ENCODE results near the gene SUPT3H.

SUPT3H gene

DNA sequence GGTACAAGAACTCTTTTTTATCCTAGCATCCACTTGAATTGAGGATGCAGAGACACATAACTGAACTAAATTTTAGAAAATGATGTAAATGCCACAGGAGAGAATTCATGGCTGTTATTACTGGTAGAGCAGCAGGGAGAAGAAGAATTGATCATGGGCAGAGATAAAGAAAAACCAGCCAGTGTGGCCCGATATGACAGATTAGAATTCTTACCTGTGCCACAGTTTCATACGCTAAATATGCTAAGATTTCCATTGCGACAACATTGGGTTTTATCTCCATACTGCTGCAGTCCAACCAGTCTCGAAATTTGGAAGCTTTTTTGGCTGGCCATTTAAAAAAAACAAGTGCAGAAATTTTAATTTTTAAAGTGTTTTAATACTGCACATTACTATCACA is 423.5 kb downstream of the SUPT3H start:
- no peak overlapping the region for H3K4me3 ChIP-seq (ENCODE audit: low read depth, low read length)
- no peak overlapping the region for H3K27ac ChIP-seq (ENCODE audit: low read depth, low read length)
- peaks cover 7% of the 10 kb centered on the region for H3K9me3 ChIP-seq (ENCODE audit: control insufficient read depth, insufficient read depth, low read length)
- H3K36me3 ChIP-seq (ENCODE audit: control insufficient read depth, insufficient read depth, low read length), result peaks cover 6% of the 10 kb centered on the region; the same call in 1 of the 2 replicates
- H3K9ac ChIP-seq (ENCODE audit: low read depth, low read length), result no peak overlapping the region
- H3K27me3 ChIP-seq (ENCODE audit: control insufficient read depth, insufficient read depth, low read length), result no peaks in the 10 kb centered on the region
- H3K4me1 ChIP-seq (ENCODE audit: control insufficient read depth, insufficient read depth, low read length), result no peaks in the 10 kb centered on the region

DNA sequence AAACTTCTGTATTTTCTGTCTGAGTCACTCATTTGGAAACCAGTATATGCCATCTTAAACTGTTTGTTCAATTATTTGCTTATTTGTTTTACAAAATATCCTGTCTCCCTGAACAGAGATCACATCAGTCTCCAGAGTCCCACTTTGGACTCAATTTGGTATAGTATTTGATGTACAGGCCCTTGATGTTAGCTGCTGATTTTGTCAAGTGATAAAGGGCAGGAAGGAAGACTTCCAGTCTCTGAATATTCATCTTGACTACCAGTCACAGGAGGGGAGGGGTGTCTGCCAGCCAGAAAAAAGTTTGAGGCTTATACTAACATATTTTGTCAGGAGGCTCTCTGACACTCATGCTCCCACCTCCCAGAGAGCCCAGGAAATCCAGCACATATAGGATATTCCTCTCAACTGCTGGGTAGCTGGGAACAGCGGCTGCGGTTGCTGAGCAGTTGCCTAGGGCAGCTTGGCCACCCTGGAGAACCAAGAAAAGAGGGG is 426.4 kb downstream of the SUPT3H start:
- Histone ChIP-seq H3K4me3 (ENCODE audit: low read depth, low read length) (no peak overlapping the region), H3K27me3 (ENCODE audit: control insufficient read depth, insufficient read depth, low read length) (no peaks in the 10 kb centered on the region), H3K9me3 (ENCODE audit: control insufficient read depth, insufficient read depth, low read length) (peaks cover 7% of the 10 kb centered on the region), H3K4me1 (ENCODE audit: control insufficient read depth, insufficient read depth, low read length) (no peaks in the 10 kb centered on the region), H3K27ac (ENCODE audit: low read depth, low read length) (no peak overlapping the region), H3K9ac (ENCODE audit: low read depth, low read length) (no peak overlapping the region), H3K36me3 (ENCODE audit: control insufficient read depth, insufficient read depth, low read length) (peaks cover 6% of the 10 kb centered on the region; the same call in 1 of the 2 replicates)

DNA sequence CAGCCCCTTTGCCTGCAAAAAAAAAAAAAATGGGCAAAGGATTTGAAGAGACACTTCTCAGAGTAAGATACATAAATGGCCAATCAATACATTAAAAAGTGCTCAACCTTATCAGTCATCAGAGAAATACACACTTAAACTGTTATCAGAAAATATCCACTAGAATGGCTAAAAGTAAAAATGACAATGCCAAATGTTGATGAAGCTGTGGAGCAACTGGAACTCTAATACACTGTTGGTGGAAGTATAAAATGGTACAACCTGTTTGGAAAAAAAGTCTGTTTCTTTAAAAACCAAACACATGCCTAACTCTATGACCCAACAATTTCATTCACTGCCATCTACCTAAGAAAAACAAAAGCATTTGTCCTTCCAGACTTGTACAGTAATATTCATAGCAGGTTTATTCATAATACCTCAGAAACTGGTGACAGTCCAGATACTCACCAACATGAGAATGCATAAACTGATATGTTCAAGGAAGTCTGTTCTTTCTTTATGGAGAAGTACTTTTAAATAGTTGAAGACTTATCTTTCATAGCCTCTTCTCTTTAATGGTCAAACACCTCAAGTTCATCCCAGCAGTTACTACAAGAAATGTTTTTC is 428.0 kb downstream of the SUPT3H start:
- peaks cover 10% of the 10 kb centered on the region for H3K9me3 ChIP-seq (ENCODE audit: control insufficient read depth, insufficient read depth, low read length)
- H3K27ac ChIP-seq (ENCODE audit: low read depth, low read length), result no peak overlapping the region
- H3K4me3 ChIP-seq (ENCODE audit: low read depth, low read length), result no peak overlapping the region
- no peak overlapping the region for H3K9ac ChIP-seq (ENCODE audit: low read depth, low read length)
- peaks cover 6% of the 10 kb centered on the region; the same call in 1 of the 2 replicates for H3K36me3 ChIP-seq (ENCODE audit: control insufficient read depth, insufficient read depth, low read length)
- H3K4me1 ChIP-seq (ENCODE audit: control insufficient read depth, insufficient read depth, low read length), result no peaks in the 10 kb centered on the region
- no peaks in the 10 kb centered on the region for H3K27me3 ChIP-seq (ENCODE audit: control insufficient read depth, insufficient read depth, low read length)

DNA sequence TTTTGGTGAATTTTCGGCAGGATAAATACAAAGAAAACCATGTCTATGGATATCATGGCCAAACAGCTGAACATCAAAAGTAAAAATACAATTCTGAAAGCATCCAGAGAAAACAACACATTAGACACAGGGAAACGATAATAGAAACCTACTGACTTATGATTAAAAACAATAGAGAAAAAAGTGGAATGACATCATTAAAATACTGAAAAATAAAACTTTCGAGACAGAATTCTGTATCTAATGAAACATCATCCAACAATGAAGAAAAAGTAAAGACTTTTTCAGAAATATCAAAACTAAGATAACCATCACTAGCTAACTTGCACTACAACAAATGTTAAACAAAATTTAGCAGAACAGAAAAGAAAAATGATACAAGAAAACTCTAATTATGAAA is 434.2 kb downstream of the SUPT3H start:
- Histone ChIP-seq H3K27me3 (ENCODE audit: control insufficient read depth, insufficient read depth, low read length) (no peaks in the 10 kb centered on the region), H3K36me3 (ENCODE audit: control insufficient read depth, insufficient read depth, low read length) (no peaks in the 10 kb centered on the region), H3K27ac (ENCODE audit: low read depth, low read length) (no peak overlapping the region), H3K9me3 (ENCODE audit: control insufficient read depth, insufficient read depth, low read length) (peaks cover 3% of the 10 kb centered on the region; the same call in 1 of the 2 replicates), H3K4me3 (ENCODE audit: low read depth, low read length) (no peak overlapping the region), H3K9ac (ENCODE audit: low read depth, low read length) (no peak overlapping the region), H3K4me1 (ENCODE audit: control insufficient read depth, insufficient read depth, low read length) (0 out of 2 replicates have a peak, but pooled peaks cover 3% of the 10 kb centered on the region)

DNA sequence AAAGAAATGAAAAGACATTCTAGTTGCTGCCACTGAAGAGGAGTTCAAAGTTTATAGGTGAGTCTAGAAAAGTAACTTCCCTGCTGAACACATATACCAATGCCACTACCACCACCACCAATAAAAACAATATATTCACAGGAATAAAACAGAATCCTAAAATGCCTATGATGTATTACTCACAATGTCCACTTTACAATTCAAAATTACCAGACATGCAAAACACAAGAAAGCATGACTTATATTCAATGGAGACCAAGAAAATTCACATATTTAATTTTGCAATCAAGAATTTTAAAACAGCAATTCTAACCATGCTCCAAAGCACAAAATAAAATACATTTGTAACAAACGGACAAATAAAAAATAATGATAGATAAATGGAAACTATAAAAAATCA is 434.9 kb downstream of the SUPT3H start:
- H3K9me3 ChIP-seq (ENCODE audit: control insufficient read depth, insufficient read depth, low read length), result peaks cover 3% of the 10 kb centered on the region; the same call in 1 of the 2 replicates
- H3K4me3 ChIP-seq (ENCODE audit: low read depth, low read length), result no peak overlapping the region
- 0 out of 2 replicates have a peak, but pooled peaks cover 3% of the 10 kb centered on the region for H3K4me1 ChIP-seq (ENCODE audit: control insufficient read depth, insufficient read depth, low read length)
- no peaks in the 10 kb centered on the region for H3K27me3 ChIP-seq (ENCODE audit: control insufficient read depth, insufficient read depth, low read length)
- no peaks in the 10 kb centered on the region for H3K36me3 ChIP-seq (ENCODE audit: control insufficient read depth, insufficient read depth, low read length)
- no peak overlapping the region for H3K27ac ChIP-seq (ENCODE audit: low read depth, low read length)
- H3K9ac ChIP-seq (ENCODE audit: low read depth, low read length), result no peak overlapping the region

DNA sequence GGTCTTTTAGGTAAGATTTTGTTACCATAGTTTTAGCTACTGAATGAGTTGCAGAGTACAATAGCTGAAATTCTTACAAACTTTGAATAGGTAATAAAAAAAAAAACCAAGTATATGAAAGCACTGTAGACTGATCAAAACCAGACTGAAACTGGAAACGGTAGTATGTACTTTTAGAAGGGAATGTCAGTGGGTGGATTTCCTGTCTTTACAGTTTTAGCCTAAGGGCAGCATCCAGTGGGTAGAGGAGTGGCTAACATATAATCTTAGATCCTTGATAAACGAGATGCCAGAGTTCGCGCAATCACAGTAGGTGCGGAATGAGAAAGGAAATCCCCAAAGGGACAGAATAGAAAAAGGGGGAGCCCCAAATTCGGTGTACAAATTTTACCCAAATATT is 435.5 kb downstream of the SUPT3H start:
- no peak overlapping the region for H3K4me3 ChIP-seq (ENCODE audit: low read depth, low read length)
- H3K27me3 ChIP-seq (ENCODE audit: control insufficient read depth, insufficient read depth, low read length), result no peaks in the 10 kb centered on the region
- H3K9ac ChIP-seq (ENCODE audit: low read depth, low read length), result no peak overlapping the region
- H3K27ac ChIP-seq (ENCODE audit: low read depth, low read length), result no peak overlapping the region
- peaks cover 3% of the 10 kb centered on the region; the same call in 1 of the 2 replicates for H3K9me3 ChIP-seq (ENCODE audit: control insufficient read depth, insufficient read depth, low read length)
- H3K4me1 ChIP-seq (ENCODE audit: control insufficient read depth, insufficient read depth, low read length), result 0 out of 2 replicates have a peak, but pooled peaks cover 3% of the 10 kb centered on the region
- H3K36me3 ChIP-seq (ENCODE audit: control insufficient read depth, insufficient read depth, low read length), result no peaks in the 10 kb centered on the region

DNA sequence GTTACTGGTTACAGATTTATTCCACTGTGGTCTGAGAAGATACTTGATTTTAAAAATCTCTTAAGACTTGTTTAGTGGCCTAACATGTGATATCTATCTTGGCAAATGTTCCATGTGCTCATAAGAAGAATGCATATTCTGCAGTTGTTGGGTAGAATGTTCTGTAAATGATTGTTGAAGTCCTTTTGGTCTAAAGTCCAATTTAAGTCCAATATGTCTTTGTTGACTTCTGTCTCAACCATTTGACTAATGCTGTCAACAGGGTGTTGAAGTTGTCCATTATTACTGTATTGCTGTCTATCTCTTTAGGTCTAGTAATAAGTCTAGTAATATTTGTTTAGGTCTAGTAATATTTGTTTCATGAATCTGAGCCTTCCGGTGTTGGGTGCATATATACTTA is 437.4 kb downstream of the SUPT3H start:
- H3K9me3 ChIP-seq (ENCODE audit: control insufficient read depth, insufficient read depth, low read length), result no peaks in the 10 kb centered on the region
- H3K9ac ChIP-seq (ENCODE audit: low read depth, low read length), result no peak overlapping the region
- no peaks in the 10 kb centered on the region for H3K36me3 ChIP-seq (ENCODE audit: control insufficient read depth, insufficient read depth, low read length)
- no peak overlapping the region for H3K27ac ChIP-seq (ENCODE audit: low read depth, low read length)
- no peak overlapping the region for H3K4me3 ChIP-seq (ENCODE audit: low read depth, low read length)
- H3K27me3 ChIP-seq (ENCODE audit: control insufficient read depth, insufficient read depth, low read length), result no peaks in the 10 kb centered on the region
- 0 out of 2 replicates have a peak, but pooled peaks cover 3% of the 10 kb centered on the region for H3K4me1 ChIP-seq (ENCODE audit: control insufficient read depth, insufficient read depth, low read length)

DNA sequence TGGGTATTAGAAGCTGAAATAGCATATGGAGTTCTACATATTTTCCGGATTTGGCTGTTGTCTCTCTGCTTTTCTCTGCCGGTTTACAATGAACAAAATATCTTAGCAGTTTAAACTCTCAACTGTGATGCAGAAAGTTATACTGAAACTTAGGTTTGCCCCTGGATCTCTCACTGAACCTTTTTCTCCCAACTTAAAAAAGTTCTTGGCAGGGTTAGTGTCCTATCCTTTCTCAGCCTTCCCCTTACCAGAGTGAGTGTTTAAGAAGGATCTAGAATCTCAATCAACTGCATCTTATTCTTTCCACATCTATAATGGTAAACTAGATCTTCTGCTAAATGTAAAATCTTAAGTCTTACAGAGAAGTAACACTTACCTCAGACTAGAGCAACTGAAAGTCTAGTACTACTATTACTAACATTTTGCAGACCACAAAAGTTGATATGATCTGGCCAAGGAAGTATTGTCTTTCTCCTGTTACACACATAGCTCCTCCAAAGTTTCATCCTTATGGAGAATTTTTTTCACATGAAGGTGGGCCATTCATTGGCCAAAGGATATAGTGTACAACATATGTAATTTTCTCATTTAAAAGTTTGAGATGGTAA is 441.9 kb downstream of the SUPT3H start:
- Histone ChIP-seq H3K9me3 (ENCODE audit: control insufficient read depth, insufficient read depth, low read length) (no peaks in the 10 kb centered on the region), H3K27me3 (ENCODE audit: control insufficient read depth, insufficient read depth, low read length) (no peaks in the 10 kb centered on the region), H3K27ac (ENCODE audit: low read depth, low read length) (no peak overlapping the region), H3K4me3 (ENCODE audit: low read depth, low read length) (no peak overlapping the region), H3K36me3 (ENCODE audit: control insufficient read depth, insufficient read depth, low read length) (no peaks in the 10 kb centered on the region), H3K9ac (ENCODE audit: low read depth, low read length) (no peak overlapping the region), H3K4me1 (ENCODE audit: control insufficient read depth, insufficient read depth, low read length) (no peaks in the 10 kb centered on the region)

DNA sequence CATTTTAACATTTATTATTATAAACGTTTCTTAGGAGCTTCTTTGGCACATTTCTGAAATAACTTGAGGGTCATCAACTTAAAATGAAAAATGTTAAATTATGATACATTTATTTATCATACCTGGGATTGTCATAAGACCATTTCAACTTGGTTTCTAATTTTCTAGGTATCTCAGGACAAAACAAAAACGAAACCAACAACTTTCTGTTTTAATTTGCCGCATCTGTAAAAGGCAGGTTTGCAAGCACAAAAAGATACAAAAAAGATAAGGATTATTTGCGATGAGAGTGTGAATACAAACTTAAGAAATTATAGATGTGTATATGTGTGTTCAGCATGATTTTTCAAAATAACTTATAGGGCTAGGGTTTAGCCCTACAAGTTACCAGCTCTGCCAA is 444.6 kb downstream of the SUPT3H start:
- H3K9me3 ChIP-seq (ENCODE audit: control insufficient read depth, insufficient read depth, low read length), result no peaks in the 10 kb centered on the region
- no peaks in the 10 kb centered on the region for H3K27me3 ChIP-seq (ENCODE audit: control insufficient read depth, insufficient read depth, low read length)
- no peaks in the 10 kb centered on the region for H3K36me3 ChIP-seq (ENCODE audit: control insufficient read depth, insufficient read depth, low read length)
- no peak overlapping the region for H3K9ac ChIP-seq (ENCODE audit: low read depth, low read length)
- H3K4me1 ChIP-seq (ENCODE audit: control insufficient read depth, insufficient read depth, low read length), result no peaks in the 10 kb centered on the region
- H3K4me3 ChIP-seq (ENCODE audit: low read depth, low read length), result no peak overlapping the region
- no peak overlapping the region for H3K27ac ChIP-seq (ENCODE audit: low read depth, low read length)

DNA sequence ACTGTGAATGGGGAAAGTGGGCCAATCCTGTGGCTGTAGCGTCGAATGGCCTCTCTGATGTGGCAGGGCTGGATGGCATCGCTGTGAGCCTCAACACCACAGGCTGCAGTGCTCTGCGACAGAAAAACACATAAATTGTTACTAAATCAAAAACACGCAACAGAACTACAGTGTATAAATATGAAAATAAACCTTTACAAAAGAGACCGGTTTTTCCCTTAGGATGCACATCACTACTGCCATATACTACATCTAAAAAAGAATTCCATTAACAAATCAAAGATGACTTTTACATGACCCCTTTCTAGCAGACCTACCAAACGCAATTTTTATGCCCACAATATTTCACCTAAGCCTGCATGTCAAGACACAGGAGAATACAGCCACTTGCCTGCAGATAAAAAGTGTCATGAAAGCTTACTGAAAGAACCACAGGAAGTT is 445.1 kb downstream of the SUPT3H start:
- H3K27me3 ChIP-seq (ENCODE audit: control insufficient read depth, insufficient read depth, low read length), result no peaks in the 10 kb centered on the region
- H3K27ac ChIP-seq (ENCODE audit: low read depth, low read length), result no peak overlapping the region
- H3K9me3 ChIP-seq (ENCODE audit: control insufficient read depth, insufficient read depth, low read length), result no peaks in the 10 kb centered on the region
- H3K4me3 ChIP-seq (ENCODE audit: low read depth, low read length), result no peak overlapping the region
- no peak overlapping the region for H3K9ac ChIP-seq (ENCODE audit: low read depth, low read length)
- no peaks in the 10 kb centered on the region for H3K36me3 ChIP-seq (ENCODE audit: control insufficient read depth, insufficient read depth, low read length)
- H3K4me1 ChIP-seq (ENCODE audit: control insufficient read depth, insufficient read depth, low read length), result no peaks in the 10 kb centered on the region

DNA sequence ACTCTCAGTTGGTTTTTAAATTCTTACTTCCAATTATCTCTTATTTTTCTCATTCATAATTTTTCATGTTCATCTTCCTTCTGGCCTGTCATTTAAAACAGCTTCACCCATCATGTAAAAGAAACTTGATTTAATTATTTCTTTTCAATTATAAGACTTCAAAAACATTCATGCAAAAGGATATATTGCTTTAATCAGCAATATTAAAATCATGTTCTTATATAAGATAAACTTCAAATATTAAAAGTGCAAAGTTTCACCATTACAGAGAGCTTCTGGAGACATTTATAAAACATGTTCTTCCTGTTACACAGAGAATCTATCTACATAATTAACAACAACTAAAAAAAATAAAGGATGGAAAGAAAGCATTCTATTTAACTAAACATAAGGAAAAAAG is 446.3 kb downstream of the SUPT3H start:
- no peak overlapping the region for H3K9ac ChIP-seq (ENCODE audit: low read depth, low read length)
- no peaks in the 10 kb centered on the region for H3K4me1 ChIP-seq (ENCODE audit: control insufficient read depth, insufficient read depth, low read length)
- no peaks in the 10 kb centered on the region for H3K9me3 ChIP-seq (ENCODE audit: control insufficient read depth, insufficient read depth, low read length)
- H3K4me3 ChIP-seq (ENCODE audit: low read depth, low read length), result no peak overlapping the region
- no peaks in the 10 kb centered on the region for H3K27me3 ChIP-seq (ENCODE audit: control insufficient read depth, insufficient read depth, low read length)
- H3K36me3 ChIP-seq (ENCODE audit: control insufficient read depth, insufficient read depth, low read length), result no peaks in the 10 kb centered on the region
- H3K27ac ChIP-seq (ENCODE audit: low read depth, low read length), result no peak overlapping the region

Data from HUES48 (cell line).